RKO (cell line): ENCODE measurements around the gene HDGF.
"Not testable (repeated sequence)": the region's sequence is repeated elsewhere in the genome, so short reads cannot be mapped to it uniquely, and the experiment has no call there.

Experiments used
- DNase-seq: peaks from one replicate; pipeline ENCODE4 v3.0.0-alpha.2; 2016; ENCODE audit warnings: low spot score

The HDGF gene

GRCh38 chr1:156767101-156767878 is 15.8 kb upstream of the HDGF start, which contains the start of gene PRCC:
TSS of gene PRCC (plus strand) at chr1:156767535. CDS start at chr1:156767772, 237 bp downstream.
- DNase-seq: peak; percentile 100

GRCh38 chr1:156766298-156767100 is 15.0 kb upstream of the HDGF start:
- peak; percentile 44 for DNase-seq

- DNase-seq: no peak
Measured at GRCh38 chr1:156765666-156766065, 14.2 kb upstream of the HDGF start.

GRCh38 chr1:156765136-156765535 is 13.7 kb upstream of the HDGF start:
- not testable (repeated sequence) for DNase-seq

GRCh38 chr1:156760796-156761104 is 9.3 kb upstream of the HDGF start:
- no peak for DNase-seq

GRCh38 chr1:156760092-156760795 is 8.8 kb upstream of the HDGF start:
- DNase-seq: no peak

GRCh38 chr1:156757572-156758253 is 6.2 kb upstream of the HDGF start:
- DNase-seq: not testable (repeated sequence)

- DNase-seq: no peak
Measured at GRCh38 chr1:156756355-156756754, 4.9 kb upstream of the HDGF start.

GRCh38 chr1:156755527-156755950 is 4.1 kb upstream of the HDGF start:
- no peak for DNase-seq

GRCh38 chr1:156754219-156754618 is 2.7 kb upstream of the HDGF start:
- DNase-seq: no peak

GRCh38 chr1:156752843-156753482 is 1.5 kb upstream of the HDGF start:
- DNase-seq: no peak

- DNase-seq: peak; percentile 91
Measured at GRCh38 chr1:156751757-156752481, 444 bp upstream of the HDGF start.

GRCh38 chr1:156750711-156751450 is 594 bp downstream of the HDGF start:
- DNase-seq: no peak

GRCh38 chr1:156750191-156750672 is 1.2 kb downstream of the HDGF start:
- peak; percentile 84 for DNase-seq

GRCh38 chr1:156749419-156750118 is 1.9 kb downstream of the HDGF start:
- peak; percentile 59 for DNase-seq

GRCh38 chr1:156748670-156749418 is 2.6 kb downstream of the HDGF start:
- peak; percentile 55 for DNase-seq

GRCh38 chr1:156747742-156748669 is 3.5 kb downstream of the HDGF start:
- DNase-seq: peak; percentile 70
